ENCODE data around the gene LAMA2. TPM values are rescaled to one million over a fixed set of nuclear protein-coding genes. Genes with fewer than 3 reads are reported as not detected.
"Not testable (repeated sequence)": the region's sequence is repeated elsewhere in the genome, so short reads cannot be mapped to it uniquely, and the experiment has no call there.

The LAMA2 gene
- total RNA-seq, 1 donor from 2014 or later: 88.8 TPM

- intact Hi-C loops (cut with DNase I): no loop called here
- DNase-seq (ENCODE audit: low spot score): no peak
- no peak for ATAC-seq
Measured at GRCh38 chr6:129046526-129046925, 163.6 kb downstream of the LAMA2 start.

- intact Hi-C loops (cut with DNase I): no loop called here
- no peak for DNase-seq (ENCODE audit: low spot score)
- ATAC-seq: no peak
Measured at GRCh38 chr6:129047834-129048233, 164.9 kb downstream of the LAMA2 start.

GRCh38 chr6:129050086-129050485, 167.1 kb downstream of the LAMA2 start:
- DNase-seq (ENCODE audit: low spot score): no peak
- intact Hi-C loops (cut with DNase I): no loop called here
- no peak for ATAC-seq

GRCh38 chr6:129053143-129053542, 170.2 kb downstream of the LAMA2 start:
- DNase-seq (ENCODE audit: low spot score); ATAC-seq; intact Hi-C loops (cut with DNase I): not testable (repeated sequence)

- no peak for DNase-seq (ENCODE audit: low spot score)
- ATAC-seq: no peak
- intact Hi-C loops (cut with DNase I): no loop called here
Measured at GRCh38 chr6:129055796-129056195, 172.9 kb downstream of the LAMA2 start.

- intact Hi-C loops (cut with DNase I): no loop called here
- ATAC-seq (no peak), DNase-seq (ENCODE audit: low spot score) (no peak)
Measured at GRCh38 chr6:129059650-129060049, 176.7 kb downstream of the LAMA2 start.

- ATAC-seq: peak; percentile 60
- intact Hi-C loops (cut with DNase I): no loop called here
- no peak for DNase-seq (ENCODE audit: low spot score)
Measured at GRCh38 chr6:129069006-129069405, 186.1 kb downstream of the LAMA2 start.

GRCh38 chr6:129073051-129073450, 190.1 kb downstream of the LAMA2 start:
- intact Hi-C loops (cut with DNase I): no loop called here

GRCh38 chr6:129073691-129074395, 190.9 kb downstream of the LAMA2 start:
- ATAC-seq (peak; percentile 41), DNase-seq (ENCODE audit: low spot score) (no peak)
- intact Hi-C loops (cut with DNase I): no loop called here

More at GRCh38 chr6:129073051-129073450, 190.1 kb downstream of the LAMA2 start:
- DNase-seq (ENCODE audit: low spot score): no peak
- no peak for ATAC-seq

GRCh38 chr6:129084406-129084805, 201.5 kb downstream of the LAMA2 start:
- intact Hi-C loops (cut with DNase I): no loop called here
- ATAC-seq (no peak), DNase-seq (ENCODE audit: low spot score) (no peak)

GRCh38 chr6:129088481-129088880, 205.5 kb downstream of the LAMA2 start:
- ATAC-seq; intact Hi-C loops (cut with DNase I): not testable (repeated sequence)
- peak; percentile 41 for DNase-seq (ENCODE audit: low spot score)

- DNase-seq (ENCODE audit: low spot score) (no peak), ATAC-seq (no peak)
- intact Hi-C loops (cut with DNase I): no loop called here
Measured at GRCh38 chr6:129089357-129089756, 206.4 kb downstream of the LAMA2 start.

- ATAC-seq (peak; percentile 25), DNase-seq (ENCODE audit: low spot score) (no peak)
- intact Hi-C loops (cut with DNase I): no loop called here
Measured at GRCh38 chr6:129094147-129094546, 211.2 kb downstream of the LAMA2 start.

GRCh38 chr6:129096651-129097290, 213.8 kb downstream of the LAMA2 start:
- intact Hi-C loops (cut with DNase I): no loop called here
- no peak for DNase-seq (ENCODE audit: low spot score)
- ATAC-seq: peak; percentile 43

- ATAC-seq: no peak
- DNase-seq (ENCODE audit: low spot score): no peak
- intact Hi-C loops (cut with DNase I): no loop called here
Measured at GRCh38 chr6:129098061-129098553, 215.2 kb downstream of the LAMA2 start.

GRCh38 chr6:129099696-129100095, 216.8 kb downstream of the LAMA2 start:
- DNase-seq (ENCODE audit: low spot score) (no peak), ATAC-seq (no peak)
- intact Hi-C loops (cut with DNase I): no loop called here

- intact Hi-C loops (cut with DNase I): no loop called here
- DNase-seq (ENCODE audit: low spot score) (no peak), ATAC-seq (no peak)
Measured at GRCh38 chr6:129100164-129100563, 217.2 kb downstream of the LAMA2 start.

- ATAC-seq (peak; percentile 75), DNase-seq (ENCODE audit: low spot score) (no peak)
- intact Hi-C loops (cut with DNase I): no loop called here
Measured at GRCh38 chr6:129102741-129103140, 219.8 kb downstream of the LAMA2 start.

GRCh38 chr6:129104131-129104530, 221.2 kb downstream of the LAMA2 start:
- intact Hi-C loops (cut with DNase I): no loop called here
- DNase-seq (ENCODE audit: low spot score) (no peak), ATAC-seq (peak; percentile 70)

GRCh38 chr6:129104560-129104959, 221.6 kb downstream of the LAMA2 start:
- ATAC-seq (peak; percentile 69), DNase-seq (ENCODE audit: low spot score) (no peak)
- intact Hi-C loops (cut with DNase I): no loop called here
